GM19324 (cell line): ENCODE results near the gene TNK2.

ENCODE experiments used
- ATAC-seq: cut with Tn5 transposase; IDR thresholded peaks from one replicate; pipeline ENCODE4 v1.9.1; 2021; ENCODE audit warnings: mild to moderate bottlenecking, moderate library complexity; ENCODE audit not compliant: unreplicated experiment, low FRiP score

The TNK2 gene

GRCh38 chr3:195900436-195901355 is 7.7 kb downstream of the TNK2 start:
- ATAC-seq = peak; percentile 47

GRCh38 chr3:195899701-195900435 is 8.5 kb downstream of the TNK2 start:
- no peak for ATAC-seq

- no peak for ATAC-seq
These were observed 10.4 kb downstream of the TNK2 start for GRCh38 chr3:195897853-195898415.

DNA sequence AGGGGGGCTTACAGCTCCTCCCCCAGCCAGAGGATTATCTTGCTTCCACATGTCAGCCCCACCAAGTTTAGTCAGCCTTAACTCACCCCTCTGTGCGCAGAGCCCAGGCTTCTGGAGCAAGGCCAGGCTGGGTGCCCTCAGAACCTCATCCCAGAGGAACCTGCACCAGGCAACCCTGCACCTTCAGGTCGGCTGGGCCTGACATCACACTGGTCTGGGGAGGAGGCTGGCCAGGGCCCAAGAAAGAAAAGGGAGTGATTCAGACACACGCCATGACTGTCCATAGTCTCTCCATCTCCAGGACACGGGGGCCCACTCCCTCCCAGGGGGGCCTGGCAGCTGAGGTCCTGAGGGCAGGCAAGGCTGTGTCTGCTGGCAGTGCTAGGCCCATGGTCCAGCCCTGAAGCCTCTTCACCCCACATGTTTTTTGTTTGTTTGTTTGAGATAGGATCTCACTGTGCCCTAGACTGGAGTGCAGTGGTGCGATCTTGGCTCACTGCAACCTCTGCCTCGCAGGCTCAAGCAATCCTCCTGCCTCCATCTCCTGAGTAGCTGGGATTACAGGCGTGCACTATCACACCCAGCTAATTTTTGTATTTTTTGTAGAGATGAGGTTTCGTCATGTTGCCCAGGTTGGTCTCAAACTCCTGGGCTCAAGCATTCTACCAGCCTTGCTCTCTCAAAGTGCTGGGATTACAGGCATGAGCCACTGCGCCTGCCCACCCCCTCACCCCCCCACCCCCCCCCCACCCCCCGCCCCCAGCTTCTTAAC is 11.1 kb downstream of the TNK2 start:
- ATAC-seq = no peak

- no peak for ATAC-seq
These were observed 11.8 kb downstream of the TNK2 start for GRCh38 chr3:195896361-195897080.

DNA sequence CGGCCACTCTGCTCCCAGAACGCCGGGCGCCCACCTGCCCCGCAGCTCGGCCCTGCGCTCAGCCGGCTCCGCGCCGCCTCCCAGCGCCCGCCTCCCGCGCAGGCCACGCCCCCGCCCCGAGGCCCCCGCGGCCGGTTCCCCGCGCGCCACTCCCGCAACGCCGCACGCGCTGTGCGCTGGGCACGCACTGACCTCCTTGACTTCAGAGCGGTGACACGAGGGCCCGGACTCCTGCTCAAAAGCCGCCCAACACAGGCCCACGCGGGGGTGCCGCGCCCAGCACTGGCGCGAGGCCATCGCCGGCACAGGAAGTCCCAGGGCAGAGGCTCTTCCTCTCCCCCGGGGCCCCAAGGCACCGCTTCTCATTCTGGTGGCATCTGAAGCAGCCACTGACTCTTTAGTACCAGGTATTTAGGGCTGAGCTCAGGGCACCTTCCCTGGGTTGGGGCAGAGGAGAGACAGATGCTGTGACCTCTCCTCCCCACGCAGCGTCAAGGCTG is 12.4 kb downstream of the TNK2 start:
- ATAC-seq = peak; percentile 50

GRCh38 chr3:195895078-195895860 is 13.1 kb downstream of the TNK2 start:
- peak; percentile 40 for ATAC-seq

DNA sequence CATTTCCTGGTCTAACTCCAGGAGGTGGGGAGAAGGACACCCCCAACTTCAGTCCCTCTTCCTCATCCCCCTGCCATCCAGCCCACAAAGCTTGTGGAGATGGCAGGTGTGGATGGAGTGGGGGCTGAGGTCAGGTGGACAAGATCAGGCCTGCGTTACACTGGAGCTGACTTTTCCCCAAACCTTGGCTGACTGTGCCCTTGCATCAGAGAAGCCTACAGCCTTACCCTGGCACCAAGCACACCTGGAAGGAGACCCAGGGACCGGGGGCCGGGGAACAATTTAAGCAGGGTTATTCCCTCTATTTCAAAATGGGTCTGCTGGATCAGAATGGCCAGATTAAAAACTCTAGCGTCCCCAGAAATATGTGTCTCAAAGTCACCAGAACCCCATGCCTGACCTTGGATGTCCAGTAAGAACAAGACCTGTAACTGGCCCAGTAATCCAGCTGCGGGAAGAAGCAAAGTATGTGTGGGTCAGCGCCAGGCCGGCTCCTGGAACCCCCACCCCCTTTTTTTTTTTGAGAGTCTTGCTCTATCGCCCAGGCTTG is 14.4 kb downstream of the TNK2 start:
- no peak for ATAC-seq

DNA sequence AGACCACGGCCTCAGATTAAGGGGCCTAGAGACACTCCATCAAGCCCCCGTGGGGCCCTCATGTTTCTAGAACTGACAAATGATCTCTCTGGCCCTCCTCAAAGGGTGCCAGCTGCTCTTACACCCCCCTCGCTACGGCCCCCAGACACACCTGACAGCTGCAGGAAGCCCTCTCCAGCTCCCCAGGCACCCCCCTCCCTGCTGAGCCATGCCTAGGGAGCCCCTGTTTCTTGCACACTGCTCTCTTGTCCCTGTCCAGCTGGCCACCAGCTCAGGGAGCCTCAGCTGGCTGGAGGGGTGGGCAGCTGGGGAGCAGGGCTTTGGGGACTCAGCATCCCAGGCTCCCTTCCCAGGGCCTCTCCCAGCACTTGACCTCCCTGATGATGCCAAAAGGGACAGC is 14.8 kb downstream of the TNK2 start:
- no peak for ATAC-seq

- no peak for ATAC-seq
These were observed 15.3 kb downstream of the TNK2 start for GRCh38 chr3:195893044-195893395.

DNA sequence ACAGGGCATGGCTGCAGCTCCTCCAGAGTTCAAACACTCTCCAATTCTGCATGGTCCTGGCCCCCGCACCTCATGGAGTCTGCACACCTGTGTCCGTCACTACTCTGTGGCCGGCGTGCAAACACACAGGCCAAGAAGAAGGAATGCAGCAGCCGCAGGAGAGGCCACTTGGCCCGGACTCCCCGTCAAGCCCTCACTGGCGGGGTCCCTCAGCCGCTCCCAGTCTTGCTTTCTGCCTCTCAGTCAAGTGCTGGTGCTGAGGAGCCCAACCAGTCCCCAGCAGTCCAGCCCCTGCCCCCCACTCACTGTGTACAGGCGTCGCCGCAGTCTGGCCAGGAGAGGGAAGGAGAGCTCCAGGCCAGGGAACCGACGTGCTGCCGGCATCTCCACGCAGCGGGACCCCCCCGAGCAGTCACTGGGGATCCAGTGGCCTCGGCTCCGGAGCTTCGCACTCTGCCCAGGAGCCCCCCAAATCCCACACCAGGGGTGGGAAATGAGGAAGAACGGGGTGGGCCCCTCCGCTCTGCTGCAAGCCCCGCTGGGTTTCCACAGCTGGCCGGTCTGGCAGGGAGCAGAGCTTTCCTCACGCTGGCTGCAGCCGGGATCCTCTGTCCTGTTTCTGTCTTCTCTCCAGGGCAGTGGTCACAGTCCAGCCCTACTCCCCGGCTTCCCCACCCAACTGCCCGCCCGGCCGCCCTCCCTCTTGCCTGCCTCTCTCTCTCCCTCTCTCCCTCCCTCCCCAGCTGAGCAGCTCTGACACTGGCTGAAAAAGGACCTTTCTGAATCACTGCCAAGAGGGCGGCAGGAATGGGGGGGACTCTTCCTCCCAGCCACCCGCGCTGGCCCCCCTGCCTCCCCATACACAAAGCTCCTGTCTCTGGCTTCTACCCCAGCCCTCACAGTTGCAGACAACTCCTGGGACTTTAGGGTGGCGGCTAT is 16.0 kb downstream of the TNK2 start:
- ATAC-seq = no peak

- no peak for ATAC-seq
These were observed 16.8 kb downstream of the TNK2 start for GRCh38 chr3:195891431-195892104.

DNA sequence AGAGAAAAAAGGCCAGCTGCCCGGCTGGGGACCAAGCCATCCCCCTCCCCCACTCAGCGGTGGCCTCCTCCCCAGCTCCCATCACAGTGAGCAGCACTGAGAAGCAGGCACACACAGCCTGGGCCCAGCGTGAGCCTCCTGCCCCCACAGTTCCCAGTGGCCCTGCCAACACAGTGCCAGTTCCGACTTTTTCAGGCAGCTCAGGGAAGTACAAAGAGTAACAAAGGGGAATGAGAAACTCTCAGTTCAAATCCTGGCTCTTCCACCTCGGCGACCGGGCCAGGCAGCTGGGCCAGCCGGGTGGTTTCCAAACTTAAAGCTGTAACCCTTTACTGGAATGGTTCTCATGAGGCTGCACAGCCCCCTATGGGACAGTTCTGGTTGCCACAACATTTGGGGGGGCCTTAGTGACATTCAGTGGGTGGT is 18.5 kb downstream of the TNK2 start:
- ATAC-seq = no peak

DNA sequence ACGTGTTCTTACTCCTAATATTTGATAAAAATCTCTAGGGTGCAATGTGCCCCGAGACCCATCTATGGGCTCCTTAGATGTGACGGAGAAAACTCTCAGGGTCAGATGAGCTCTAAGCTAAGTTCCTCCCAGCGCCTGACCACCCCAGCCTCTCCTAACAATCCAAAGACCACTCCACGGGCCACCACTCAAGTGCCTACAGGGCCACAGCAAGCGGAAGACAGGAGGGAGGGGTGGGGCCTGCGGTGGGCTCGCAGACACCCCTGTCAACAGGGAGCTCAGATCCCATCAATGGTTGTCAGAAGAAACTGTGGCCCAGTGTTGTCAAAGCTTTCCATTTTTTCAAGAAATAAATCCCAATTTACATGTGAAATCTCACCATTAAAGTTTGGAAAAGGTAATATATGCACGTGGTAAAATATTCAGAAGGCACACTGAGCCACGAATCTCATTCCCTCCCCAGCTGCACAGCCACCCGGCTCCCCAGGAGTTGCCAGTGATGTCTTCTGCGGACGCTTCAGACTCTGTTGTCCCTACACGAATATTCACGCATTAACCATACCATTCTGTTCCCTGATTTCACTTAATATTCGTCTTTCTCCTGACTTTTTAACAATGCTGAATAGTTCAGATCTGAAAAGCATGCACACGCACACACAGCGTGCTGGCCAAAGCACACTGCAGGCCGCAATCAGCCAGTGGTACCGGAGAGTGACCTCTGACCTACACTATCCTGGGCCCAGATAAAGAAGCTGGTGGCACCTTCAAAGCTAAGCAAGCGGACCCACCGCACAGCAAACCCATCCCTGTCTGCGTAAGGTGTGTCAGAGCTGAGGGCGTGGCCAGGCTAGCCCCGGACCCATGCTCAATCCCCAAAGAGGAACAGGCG is 19.1 kb downstream of the TNK2 start:
- ATAC-seq = no peak

DNA sequence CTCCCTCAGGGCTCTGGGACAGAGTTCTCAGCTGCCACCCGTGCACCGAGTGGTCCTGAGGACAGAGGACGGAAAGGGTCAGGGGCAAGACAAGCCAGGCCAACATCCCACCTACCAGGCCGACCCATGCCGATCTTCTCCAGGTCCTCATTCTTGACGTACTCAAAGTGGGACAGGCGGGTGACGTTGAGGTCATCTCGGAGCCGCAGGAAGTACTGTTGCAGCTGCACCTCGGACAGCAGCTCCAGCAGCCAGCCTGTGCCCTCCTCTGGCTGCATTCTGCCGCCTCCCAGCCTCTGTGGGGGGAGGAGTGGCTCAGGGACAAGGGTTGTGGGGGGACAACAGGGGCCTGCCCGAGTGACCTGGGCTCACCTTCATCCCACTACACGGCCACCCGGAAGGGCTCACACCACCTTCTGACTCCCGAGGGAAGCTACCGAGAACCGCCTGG is 20.0 kb downstream of the TNK2 start:
- no peak for ATAC-seq

GRCh38 chr3:195887670-195888069 is 20.7 kb downstream of the TNK2 start:
- no peak for ATAC-seq
